Testis (tissue), 2 donors: Measurements from ENCODE around the gene OR10R2.
A peak's percentile ranks its signal among the peaks of the same experiment; 100 is the strongest.

ENCODE experiments used
- POLR2A ChIP-seq: fragments of 450-650 bp; IDR thresholded peaks from one replicate; pipeline ENCODE4 v1.6.1; 2017; ENCODE audit warnings: antibody characterized with exemption, mild to moderate bottlenecking, moderate library complexity
- TF ChIP-seq, protein P1 (sequence below), 3 experiments: fragments of 450-650 bp in 2 of 3; fragments of 200-600 bp in 1 of 3; sonication (generic) in 1 of 3; IDR thresholded peaks; one replicate each; pipeline ENCODE4 v1.5.1; 2016 to 2019; ENCODE audit warnings: antibody characterized with exemption in 3 of 3, mild to moderate bottlenecking in 2 of 3, moderate library complexity in 1 of 3

GRCh38 chr1:158496374-158496773 lies 24.4 kb downstream of the OR10R2 start:
- TF ChIP-seq, protein P1, sequence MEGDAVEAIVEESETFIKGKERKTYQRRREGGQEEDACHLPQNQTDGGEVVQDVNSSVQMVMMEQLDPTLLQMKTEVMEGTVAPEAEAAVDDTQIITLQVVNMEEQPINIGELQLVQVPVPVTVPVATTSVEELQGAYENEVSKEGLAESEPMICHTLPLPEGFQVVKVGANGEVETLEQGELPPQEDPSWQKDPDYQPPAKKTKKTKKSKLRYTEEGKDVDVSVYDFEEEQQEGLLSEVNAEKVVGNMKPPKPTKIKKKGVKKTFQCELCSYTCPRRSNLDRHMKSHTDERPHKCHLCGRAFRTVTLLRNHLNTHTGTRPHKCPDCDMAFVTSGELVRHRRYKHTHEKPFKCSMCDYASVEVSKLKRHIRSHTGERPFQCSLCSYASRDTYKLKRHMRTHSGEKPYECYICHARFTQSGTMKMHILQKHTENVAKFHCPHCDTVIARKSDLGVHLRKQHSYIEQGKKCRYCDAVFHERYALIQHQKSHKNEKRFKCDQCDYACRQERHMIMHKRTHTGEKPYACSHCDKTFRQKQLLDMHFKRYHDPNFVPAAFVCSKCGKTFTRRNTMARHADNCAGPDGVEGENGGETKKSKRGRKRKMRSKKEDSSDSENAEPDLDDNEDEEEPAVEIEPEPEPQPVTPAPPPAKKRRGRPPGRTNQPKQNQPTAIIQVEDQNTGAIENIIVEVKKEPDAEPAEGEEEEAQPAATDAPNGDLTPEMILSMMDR (IDR thresholded peaks at IDR 0.05): peak in 2 of 3 experiments; percentile 16 to 22
- no peak for TF ChIP-seq POLR2A
